Transverse colon (tissue), 4 donors: Measurements from ENCODE around the gene CNST. TPM values are rescaled to one million over a fixed set of nuclear protein-coding genes. Genes with fewer than 3 reads are reported as not detected.

Experiments used
- DNase-seq: peaks from one replicate; pipeline ENCODE4 v3.0.0-alpha.2; 2019
- H3K27ac ChIP-seq, 4 donors: fragments of 200-600 bp; sonication (generic); 2 replicates each; pipeline ENCODE4 v1.5.1; 2016 to 2018; ENCODE audit warnings: inconsistent platforms in 4 of 4
- H3K27me3 ChIP-seq: fragments of 200-600 bp; sonication (generic); 2 replicates; pipeline ENCODE4 v1.5.1; 2017; ENCODE audit warnings: inconsistent platforms
- H3K36me3 ChIP-seq, 4 donors: fragments of 200-600 bp; sonication (generic); 2 replicates each; pipeline ENCODE4 v1.5.1; 2017 to 2019; ENCODE audit warnings: inconsistent platforms in 4 of 4
- H3K4me1 ChIP-seq, 4 donors: fragments of 200-600 bp; sonication (generic); 2 replicates each; pipeline ENCODE4 v1.5.1; 2017 to 2020; ENCODE audit warnings: inconsistent platforms in 4 of 4
- H3K4me3 ChIP-seq, 4 donors: fragments of 200-600 bp; sonication (generic); 1 replicate in 1 of 4; 2 replicates in 3 of 4; pipeline versions ENCODE4 v1.5.1 to v1.6.1; 2017 to 2019; ENCODE audit warnings: inconsistent platforms in 4 of 4
- H3K9me3 ChIP-seq, 2 donors: fragments of 200-600 bp; sonication (generic); 2 replicates each; pipeline ENCODE4 v1.5.1; 2017 to 2019; ENCODE audit warnings: inconsistent platforms in 2 of 2
- CTCF ChIP-seq, 5 experiments: fragments of 200-600 bp in 3 of 5; fragments of 450-650 bp in 2 of 5; sonication (generic) in 3 of 5; IDR thresholded peaks; 1 replicate in 2 of 5; 2 replicates in 3 of 5; pipeline ENCODE4 v1.5.1; 2016 to 2017; ENCODE audit warnings: antibody characterized with exemption in 5 of 5, inconsistent platforms in 3 of 5, mild to moderate bottlenecking in 2 of 5, moderate library complexity in 1 of 5
- EP300 ChIP-seq: sonication (generic); formaldehyde crosslinking; IDR thresholded peaks from one replicate; pipeline ENCODE4 v1.6.1; 2017; ENCODE audit warnings: antibody characterized with exemption, low read depth
- POLR2A ChIP-seq: fragments of 450-650 bp; IDR thresholded peaks from one replicate; pipeline ENCODE4 v1.6.1; 2016; ENCODE audit warnings: antibody characterized with exemption, mild to moderate bottlenecking, moderate library complexity
- POLR2AphosphoS5 ChIP-seq, 3 donors: sonication (generic); formaldehyde crosslinking; IDR thresholded peaks; one replicate each; pipeline ENCODE4 v1.6.1; 2016; ENCODE audit warnings: antibody characterized with exemption in 3 of 3
- WGBS, 2 donors: methylation state at CpG; one replicate each; pipeline ENCODE4 v1.1.5; 2018; ENCODE audit warnings: low coverage in 1 of 2; 5-methylcytosine and 5-hydroxymethylcytosine counted together
- in situ Hi-C, 4 donors: fragments of 200-750 bp; cut with MboI; loops; one replicate each; pipeline versions ENCODE4 v1.15.0 to v1.15.1; 2017; ENCODE audit warnings: low sequenced_read_pairs in 3 of 4, low pct_ligation_motif_present in 1 of 4, low pct_unique_long_range_greater_than_20kb in 1 of 4
- intact Hi-C: fragments of 100-400 bp; cut with DNase I; formaldehyde crosslinking; loops from one replicate; pipeline ENCODE4 v1.15.1; 2023; ENCODE audit warnings: low total_unique reads
- total RNA-seq, 4 donors: library from RNA; depleted of rRNA; stranded (reverse); fragments of >200 nt; gene quantifications; one replicate each; pipeline ENCODE4 v1.1.0, GENCODE V29; 2016

CNST gene
- total RNA-seq, 4 donors from 2014 or later: 44.0 to 83.0 (median 53.5) TPM

- H3K27ac ChIP-seq: peak overlapping the region; percentile 3 to 64 (median 41)
Measured at GRCh38 chr1:246617156-246617555, 50.9 kb downstream of the CNST start.

GRCh38 chr1:246617768-246618167 lies 51.5 kb downstream of the CNST start:
- no peaks in the 10 kb centered on the region for H3K27me3 ChIP-seq
- 61 to 73% methylated on average over 3 of the region's 3 CpGs for WGBS, 2 donors
- H3K4me1 ChIP-seq: peaks cover 6 to 30% (median 12%) of the 10 kb centered on the region in 4 donors
- in situ Hi-C loops (no loop called here), intact Hi-C loops (no loop called here)
- H3K27ac ChIP-seq: peak overlapping the region in 3 of 4 donors; percentile 32 to 64 (median 50)
- TF ChIP-seq CTCF (IDR thresholded peaks at IDR 0.05): no peak
- no peak for TF ChIP-seq POLR2A
- TF ChIP-seq EP300: no peak
- TF ChIP-seq POLR2AphosphoS5 (IDR thresholded peaks at IDR 0.05): no peak
- DNase-seq: no peak
- peaks cover 0 to 13% (median 6%) of the 10 kb centered on the region in 4 donors for H3K36me3 ChIP-seq
- H3K4me3 ChIP-seq: no peak overlapping the region
- H3K9me3 ChIP-seq: no peaks in the 10 kb centered on the region

More at GRCh38 chr1:246617156-246617555, 50.9 kb downstream of the CNST start:
- peaks cover 0 to 11% (median 5%) of the 10 kb centered on the region in 4 donors for H3K36me3 ChIP-seq
- in situ Hi-C loops (no loop called here), intact Hi-C loops (no loop called here)
- H3K27me3 ChIP-seq: no peaks in the 10 kb centered on the region
- no peak overlapping the region for H3K4me3 ChIP-seq
- no peaks in the 10 kb centered on the region for H3K9me3 ChIP-seq
- no peak for DNase-seq
- TF ChIP-seq POLR2A (no peak), POLR2AphosphoS5 (IDR thresholded peaks at IDR 0.05) (no peak), CTCF (IDR thresholded peaks at IDR 0.05) (no peak), EP300 (no peak)
- H3K4me1 ChIP-seq: peaks cover 6 to 30% (median 12%) of the 10 kb centered on the region in 4 donors

- WGBS, 2 donors: 85 to 89% methylated on average over 4 of the region's 4 CpGs
- in situ Hi-C loops (no loop called here), intact Hi-C loops (no loop called here)
- peak overlapping the region in 3 of 4 donors; percentile 32 to 64 (median 50) for H3K27ac ChIP-seq
- DNase-seq: no peak
- H3K4me3 ChIP-seq: no peak overlapping the region
- no peaks in the 10 kb centered on the region for H3K9me3 ChIP-seq
- H3K27me3 ChIP-seq: no peaks in the 10 kb centered on the region
- H3K4me1 ChIP-seq: peaks cover 6 to 30% (median 10%) of the 10 kb centered on the region in 4 donors
- H3K36me3 ChIP-seq: peaks cover 0 to 13% (median 6%) of the 10 kb centered on the region in 4 donors
- TF ChIP-seq POLR2A (no peak), CTCF (IDR thresholded peaks at IDR 0.05) (no peak), EP300 (no peak), POLR2AphosphoS5 (IDR thresholded peaks at IDR 0.05) (no peak)
Measured at GRCh38 chr1:246618240-246618808, 52.1 kb downstream of the CNST start.

- H3K4me3 ChIP-seq: no peak overlapping the region
- no peak overlapping the region for H3K27ac ChIP-seq
- in situ Hi-C loops (no loop called here), intact Hi-C loops (no loop called here)
- TF ChIP-seq POLR2AphosphoS5 (IDR thresholded peaks at IDR 0.05): no peak
- no peak for TF ChIP-seq POLR2A
- TF ChIP-seq EP300: no peak
- no peak for TF ChIP-seq CTCF (IDR thresholded peaks at IDR 0.05)
- H3K9me3 ChIP-seq: no peaks in the 10 kb centered on the region
- WGBS, 2 donors: 76 to 78% methylated on average over 4 to 8 of the region's 8 CpGs
- H3K27me3 ChIP-seq: no peaks in the 10 kb centered on the region
- H3K36me3 ChIP-seq: peaks cover 0 to 13% (median 6%) of the 10 kb centered on the region in 4 donors
- peaks cover 0 to 17% (median 5%) of the 10 kb centered on the region in 4 donors for H3K4me1 ChIP-seq
- no peak for DNase-seq
Measured at GRCh38 chr1:246622035-246622652, 55.9 kb downstream of the CNST start.
